Activated T-helper 1 cell treated with Interleukin-2 at 50 U/mL for 16 hours (primary cell): ENCODE results near the gene KIAA1586.
A peak's percentile ranks its signal among the peaks of the same experiment; 100 is the strongest.
"Not testable (repeated sequence)": the region's sequence is repeated elsewhere in the genome, so short reads cannot be mapped to it uniquely, and the experiment has no call there.

Source experiments
- DNase-seq: peaks from one replicate; pipeline ENCODE4 v3.0.0-alpha.2; 2020; ENCODE audit warnings: low read depth

The KIAA1586 gene

DNA sequence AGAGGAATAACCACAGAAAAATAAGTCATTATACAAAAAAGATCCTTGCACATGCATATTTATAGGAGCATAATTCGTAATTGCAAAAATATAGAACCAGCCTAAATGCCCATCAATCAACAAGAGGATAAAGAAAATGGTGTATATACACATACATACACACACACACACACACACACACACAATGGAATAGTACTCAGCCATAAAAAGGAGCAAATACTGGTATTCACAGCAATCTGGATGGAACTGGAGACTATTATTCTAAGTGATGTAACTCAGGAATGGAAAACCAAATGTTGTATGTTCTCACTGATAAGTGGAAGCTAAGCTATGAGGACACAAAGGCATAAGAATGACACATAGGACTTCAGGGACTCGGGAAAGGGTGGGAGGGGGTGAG is 1.9 kb upstream of the KIAA1586 start:
- DNase-seq: no peak

DNA sequence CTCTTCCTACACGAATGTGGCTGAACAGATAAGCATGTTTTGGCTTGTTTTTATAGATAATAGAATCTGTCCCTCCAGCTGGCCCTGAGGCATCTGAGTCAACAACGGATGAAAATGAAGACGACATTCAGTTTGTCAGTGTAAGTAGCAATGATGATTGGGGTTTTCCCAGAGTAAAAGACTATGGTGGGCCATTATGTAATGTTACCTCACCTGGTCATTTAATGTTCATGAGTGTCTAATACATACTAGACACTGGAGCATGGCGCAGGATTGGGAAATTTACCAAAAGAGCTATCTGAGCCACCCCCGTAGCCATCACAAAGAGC is 728 bp downstream of the KIAA1586 start:
- DNase-seq: not testable (repeated sequence)

DNA sequence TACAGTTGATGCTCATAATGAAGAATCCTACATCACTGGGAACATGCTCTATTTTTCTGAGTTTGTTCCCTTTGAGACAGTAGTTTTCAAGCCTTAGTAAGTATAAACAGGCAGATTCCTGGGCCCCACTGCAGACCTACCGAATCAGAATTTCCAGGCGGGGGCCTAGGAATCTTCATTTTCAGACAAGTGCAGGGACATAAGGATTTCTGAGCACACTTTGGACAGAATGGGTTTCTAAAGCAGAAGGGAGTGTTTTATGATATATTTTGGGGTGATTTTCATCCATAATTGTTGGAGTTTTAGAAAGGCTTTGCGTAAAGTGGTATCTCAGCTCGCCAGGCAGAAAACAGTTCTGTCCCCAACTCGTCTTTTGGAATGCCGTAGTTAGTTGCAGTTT is 1.4 kb downstream of the KIAA1586 start:
- DNase-seq: not testable (repeated sequence)

DNA sequence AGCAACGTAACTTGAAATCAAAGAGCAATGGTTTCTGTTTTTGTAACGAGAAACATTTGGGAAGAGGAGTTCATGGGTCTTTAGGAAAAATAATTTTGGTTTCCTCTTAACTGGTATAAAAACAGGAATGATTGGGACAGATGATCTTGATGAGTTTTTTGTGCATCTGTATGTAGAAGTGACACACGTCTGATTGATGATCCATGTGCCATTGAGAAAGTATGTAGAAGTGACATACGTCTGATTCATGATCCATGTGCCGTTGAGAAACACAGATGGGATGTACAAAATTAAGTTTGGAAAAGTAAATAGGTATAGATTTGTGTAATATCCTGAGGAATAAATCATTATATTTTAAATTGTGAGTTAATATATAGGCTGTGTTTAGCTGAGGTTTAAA is 2.1 kb downstream of the KIAA1586 start:
- DNase-seq: no peak

DNA sequence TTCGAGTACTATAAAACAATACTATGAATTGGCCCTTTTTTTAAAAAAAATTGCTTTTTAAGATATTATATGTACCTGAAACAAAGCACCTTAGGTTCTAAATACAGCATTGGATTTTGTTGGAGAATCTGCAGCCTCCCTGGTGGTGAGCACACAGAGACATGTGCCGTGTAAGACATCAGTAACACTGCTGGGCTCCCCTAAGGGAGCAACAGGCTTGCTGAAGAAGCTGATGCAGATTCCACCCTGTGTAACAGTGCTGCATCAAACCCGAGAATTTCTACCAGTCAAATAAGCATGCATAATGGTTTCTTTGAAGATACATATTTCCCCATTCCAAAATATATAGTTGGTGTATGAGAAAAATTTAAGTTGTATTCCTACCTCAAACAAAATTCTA is 17.4 kb downstream of the KIAA1586 start:
- DNase-seq: no peak

DNA sequence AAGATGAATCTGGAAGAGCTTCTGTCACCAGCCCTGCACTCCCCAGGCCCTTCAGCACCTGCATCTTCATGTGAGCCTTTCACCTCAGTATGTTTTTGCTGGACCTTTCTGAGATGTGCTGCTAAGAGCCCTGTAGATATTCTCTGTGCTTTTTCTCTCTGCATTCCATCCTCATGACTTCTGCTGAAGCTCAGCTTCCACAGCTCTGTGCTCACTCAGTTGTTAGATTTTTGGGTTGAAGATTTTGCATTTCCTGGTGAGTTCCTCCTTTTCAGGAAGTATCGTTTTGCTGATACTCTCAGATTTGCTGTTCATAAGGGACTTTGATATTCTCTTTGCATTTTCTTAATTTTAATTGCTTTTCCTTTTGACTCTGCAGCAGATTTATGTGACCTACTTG is 18.3 kb downstream of the KIAA1586 start:
- no peak for DNase-seq

DNA sequence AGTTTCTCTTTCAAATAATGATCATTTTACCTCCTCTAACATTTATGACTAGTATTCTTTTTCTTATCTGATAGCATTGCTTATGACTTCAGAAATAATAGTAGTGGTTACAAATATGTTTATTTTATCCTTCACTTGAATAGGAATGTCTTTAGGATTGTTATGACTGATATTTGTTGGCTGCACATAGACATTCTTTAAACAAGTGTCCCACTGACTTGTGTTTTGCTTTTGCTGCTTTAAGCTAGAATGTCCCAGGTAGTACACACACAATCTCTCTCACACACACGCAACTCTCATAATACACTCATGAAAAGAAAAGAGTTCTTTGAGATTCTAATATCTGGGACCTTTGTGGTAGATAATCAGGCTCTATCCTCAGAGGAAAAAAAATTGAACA is 21.6 kb downstream of the KIAA1586 start:
- DNase-seq: no peak

DNA sequence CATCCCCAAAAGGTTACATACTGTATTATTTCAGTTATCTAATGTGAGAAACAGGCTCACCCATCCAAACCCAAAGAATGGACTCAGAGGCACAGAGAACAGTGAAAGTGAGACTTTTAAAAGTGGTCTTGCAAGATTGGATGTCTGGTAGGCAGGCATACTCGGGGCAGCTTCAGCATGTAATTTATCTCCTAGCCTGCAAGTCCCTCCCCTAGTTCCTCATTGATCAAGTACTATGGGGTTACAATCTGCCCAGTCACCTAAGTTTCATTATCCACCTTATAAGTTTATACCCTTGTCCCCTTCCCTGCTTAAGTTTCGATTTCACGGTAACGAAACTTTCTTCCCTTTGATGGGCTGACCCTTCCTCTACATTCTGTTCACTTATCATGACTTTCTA is 22.7 kb downstream of the KIAA1586 start:
- no peak for DNase-seq

DNA sequence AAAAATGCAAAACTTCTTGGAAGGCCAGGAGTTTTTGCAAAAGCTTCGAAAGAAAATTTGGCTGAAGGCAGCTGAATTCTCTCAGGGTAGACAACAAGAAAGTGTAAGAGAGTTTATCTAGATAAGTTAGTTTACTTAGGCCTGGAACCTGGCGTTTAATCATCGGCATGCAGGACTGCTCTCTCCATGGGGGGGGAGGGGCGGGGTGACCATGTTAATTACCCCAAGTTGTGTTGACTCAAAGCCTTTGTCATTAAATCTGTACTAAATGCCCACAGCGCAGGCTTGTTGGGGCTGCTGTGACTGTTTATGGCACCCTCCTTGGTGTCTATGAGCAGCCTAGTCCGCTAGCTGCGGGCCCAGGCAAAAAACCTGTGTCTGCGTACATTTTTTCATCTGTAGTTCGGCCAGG is 23.4 kb downstream of the KIAA1586 start:
- no peak for DNase-seq

DNA sequence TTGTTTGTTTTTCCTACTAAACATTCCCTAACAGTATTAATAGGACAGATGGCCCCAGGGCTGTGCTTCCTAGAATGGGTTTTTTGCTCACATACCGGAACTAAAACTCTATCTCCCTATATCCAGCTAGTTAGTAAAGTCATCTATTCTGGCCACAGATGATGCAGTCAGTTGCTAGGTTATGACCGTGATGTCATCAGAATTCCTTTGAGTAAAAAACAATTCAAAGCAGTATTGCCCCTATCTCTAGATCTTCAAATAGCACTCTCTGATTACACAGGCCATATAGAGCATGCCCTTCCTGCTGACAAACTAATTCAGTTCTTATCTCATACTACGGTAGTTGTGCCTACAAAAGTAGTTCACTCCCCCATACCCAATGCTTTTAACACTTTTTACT is 25.6 kb downstream of the KIAA1586 start:
- DNase-seq: no peak

DNA sequence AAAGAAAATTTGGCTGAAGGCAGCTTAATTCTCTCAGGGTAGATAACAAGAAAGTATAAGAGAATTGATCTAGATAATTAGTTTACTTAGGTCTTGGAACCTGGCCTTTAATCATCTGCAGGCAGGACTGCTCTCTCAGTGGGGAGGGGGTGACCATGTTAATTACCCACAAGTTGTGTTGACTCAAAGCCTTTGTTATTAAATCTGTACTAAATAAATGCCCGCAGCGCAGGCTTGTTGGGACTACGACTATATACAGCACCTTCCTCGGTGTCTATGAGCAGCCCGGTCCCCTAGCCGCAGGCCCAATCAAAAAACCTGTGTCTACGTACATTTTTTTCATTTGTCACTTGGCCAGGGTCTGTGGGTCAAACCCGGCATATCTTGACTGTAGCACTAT is 27.9 kb downstream of the KIAA1586 start:
- DNase-seq: no peak

DNA sequence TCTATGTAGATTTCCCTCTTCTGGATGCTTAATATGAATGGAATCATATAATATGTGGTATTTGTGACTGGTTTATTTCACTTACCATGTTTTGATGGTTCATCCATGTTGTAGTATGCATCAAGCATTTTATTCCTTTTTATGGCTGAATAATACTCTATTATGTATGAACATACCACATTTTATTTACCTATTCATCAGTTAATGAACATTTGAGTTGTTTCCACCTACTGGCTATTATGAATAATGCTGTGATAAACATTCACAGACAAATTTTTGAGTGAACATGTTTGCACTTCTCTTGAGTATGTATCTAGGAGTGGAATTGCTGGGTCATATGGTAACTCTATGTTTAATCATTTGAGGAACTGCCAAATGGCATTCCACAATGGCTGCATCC is 28.6 kb downstream of the KIAA1586 start:
- no peak for DNase-seq

DNA sequence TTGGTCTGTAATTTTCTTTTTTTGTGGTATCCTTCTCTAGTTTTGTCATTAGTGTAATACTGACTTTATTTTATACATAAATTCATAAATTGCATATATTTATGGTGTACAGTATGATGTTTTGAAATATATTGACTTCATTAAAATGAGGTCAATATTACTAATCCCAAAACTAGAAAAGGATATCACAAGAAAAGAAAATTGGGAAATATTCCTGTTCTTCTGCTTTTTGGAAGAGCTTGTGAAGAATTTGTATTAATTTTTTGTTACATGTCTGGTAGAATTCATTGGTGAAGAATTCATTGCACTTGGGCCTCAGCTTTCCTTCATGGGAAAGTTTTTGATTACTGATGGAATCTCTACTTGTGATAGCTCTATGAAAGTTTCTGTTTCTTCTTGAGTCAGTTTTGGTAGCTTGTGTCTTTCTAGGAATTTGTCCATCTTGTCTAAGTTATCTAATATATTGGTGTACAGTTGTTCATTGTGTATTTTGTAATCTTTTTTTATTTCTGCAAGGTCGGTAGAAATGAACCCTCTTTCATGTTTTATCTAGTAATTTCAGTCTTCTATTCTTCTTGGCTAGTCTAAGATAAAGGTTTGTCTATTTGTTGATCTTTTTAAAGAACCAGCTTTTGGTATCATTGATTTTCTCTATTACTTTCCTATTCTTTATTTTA is 32.2 kb downstream of the KIAA1586 start:
- DNase-seq: no peak

DNA sequence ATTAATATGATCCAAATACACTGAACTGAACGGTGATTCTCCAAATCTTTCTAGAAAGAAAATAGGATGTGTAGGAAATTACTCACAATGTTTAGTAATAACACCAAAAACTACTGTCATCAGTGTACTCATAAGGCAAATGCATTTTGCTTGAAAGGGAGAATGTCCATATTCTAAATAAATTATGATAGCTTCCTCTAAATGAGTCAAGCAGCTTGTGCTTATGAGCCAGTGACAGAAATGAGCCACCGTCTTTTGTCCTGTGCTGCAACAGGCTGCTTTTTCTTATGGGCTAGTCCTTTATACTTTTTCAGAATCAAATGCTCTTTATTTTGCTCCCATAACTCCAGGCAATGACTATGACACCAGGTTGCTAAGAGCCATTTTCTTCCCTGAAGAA is 39.0 kb downstream of the KIAA1586 start:
- no peak for DNase-seq

DNA sequence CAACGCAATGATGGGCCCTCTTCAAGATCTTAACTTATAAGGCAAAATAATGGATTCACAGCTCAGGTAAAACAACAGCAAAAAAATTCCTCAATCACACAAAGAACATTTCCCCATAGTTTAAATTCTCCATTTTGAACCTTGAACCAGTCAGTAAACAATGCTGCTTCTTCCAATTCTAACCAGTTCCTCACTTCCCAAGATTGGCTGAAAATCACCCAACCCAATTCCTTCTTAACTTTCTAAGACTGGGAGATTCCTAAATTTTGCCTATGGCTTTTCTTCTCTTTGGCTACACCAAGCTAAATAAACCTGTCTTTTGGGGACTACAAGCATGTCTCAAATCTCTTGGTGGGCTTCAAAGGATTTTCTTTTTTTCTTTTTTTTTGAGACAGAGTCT is 40.4 kb downstream of the KIAA1586 start:
- no peak for DNase-seq

DNA sequence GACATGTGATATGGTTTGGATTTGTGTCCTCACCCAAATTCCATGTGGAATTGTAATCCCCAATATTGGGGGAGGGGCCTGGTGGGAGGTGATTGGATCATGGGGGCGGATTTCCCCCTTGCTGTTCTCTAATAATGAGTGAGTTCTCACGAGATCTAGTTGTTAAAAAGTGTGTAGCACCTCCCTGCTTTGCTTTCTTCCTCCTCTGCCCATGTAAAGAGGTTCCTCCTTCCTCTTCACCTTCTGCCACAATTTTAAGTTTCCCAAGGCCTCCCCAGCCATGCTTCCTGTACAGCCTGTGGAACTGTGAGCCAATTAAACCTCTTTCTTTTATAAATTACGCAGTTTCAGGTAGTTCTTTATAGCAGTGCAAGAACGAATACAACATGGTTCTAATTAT is 41.4 kb downstream of the KIAA1586 start:
- no peak for DNase-seq

DNA sequence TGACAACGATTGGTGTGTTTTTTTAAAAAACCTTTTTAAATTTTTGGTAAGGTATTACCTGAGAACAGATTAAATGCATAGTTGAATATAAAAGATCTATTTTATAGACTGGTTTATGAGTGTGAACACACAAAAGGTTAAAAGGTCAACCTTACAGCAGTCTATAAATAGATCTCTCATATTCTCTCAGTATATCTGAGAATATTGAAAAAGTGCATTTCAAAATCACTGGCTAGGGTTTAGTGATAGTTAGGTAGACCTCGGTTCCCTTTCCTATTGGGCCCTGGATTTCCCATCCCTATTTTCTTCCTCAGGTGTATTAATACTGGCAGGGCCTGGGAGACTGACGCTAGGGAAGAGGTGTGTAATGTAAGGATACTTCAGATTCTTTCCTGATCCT is 42.8 kb downstream of the KIAA1586 start:
- DNase-seq: no peak

DNA sequence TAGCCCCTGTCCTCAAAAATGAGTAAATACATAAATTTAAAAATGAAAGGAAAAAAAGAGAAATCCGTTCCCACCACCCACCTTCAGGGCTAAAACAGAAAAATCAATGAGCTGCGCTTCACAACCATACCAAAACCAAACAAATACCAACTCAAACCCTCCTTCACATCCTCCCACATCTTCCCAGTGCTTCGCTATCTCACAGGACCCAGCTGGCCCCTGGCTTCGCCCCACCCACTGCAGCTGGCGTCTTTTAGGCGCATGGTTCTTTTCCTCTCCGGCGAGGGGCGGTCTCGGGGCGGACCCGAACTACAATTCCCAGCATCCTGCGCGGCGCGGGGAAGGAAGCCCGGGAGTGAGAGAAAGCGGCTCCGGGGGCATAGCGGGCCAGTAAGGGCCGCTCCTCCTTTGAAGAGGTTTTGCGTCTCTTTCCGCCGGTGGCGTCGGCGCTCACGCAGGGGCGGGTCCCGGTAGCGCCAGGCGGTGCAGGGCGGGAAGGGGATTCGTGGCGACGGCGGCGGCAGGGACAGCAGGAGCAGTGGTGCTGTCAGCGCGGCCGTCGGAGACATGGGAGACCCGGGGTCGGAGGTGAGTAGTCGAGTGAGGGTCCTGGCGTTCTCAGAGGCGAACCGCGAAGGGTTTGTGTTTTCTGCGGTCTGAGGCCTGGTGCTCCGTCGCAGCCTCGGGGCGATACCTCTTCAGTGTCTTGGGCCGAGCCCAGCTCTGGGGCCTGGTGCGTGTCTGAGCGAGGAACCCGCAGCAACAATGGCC is 43.4 kb downstream of the KIAA1586 start, which contains the start of gene ZNF451:
Gene ZNF451 (plus strand): TSS at position 502 of the 771 bp plus-strand sequence. CDS start 66 bp downstream, at position 568.
- peak; percentile 94 for DNase-seq

DNA sequence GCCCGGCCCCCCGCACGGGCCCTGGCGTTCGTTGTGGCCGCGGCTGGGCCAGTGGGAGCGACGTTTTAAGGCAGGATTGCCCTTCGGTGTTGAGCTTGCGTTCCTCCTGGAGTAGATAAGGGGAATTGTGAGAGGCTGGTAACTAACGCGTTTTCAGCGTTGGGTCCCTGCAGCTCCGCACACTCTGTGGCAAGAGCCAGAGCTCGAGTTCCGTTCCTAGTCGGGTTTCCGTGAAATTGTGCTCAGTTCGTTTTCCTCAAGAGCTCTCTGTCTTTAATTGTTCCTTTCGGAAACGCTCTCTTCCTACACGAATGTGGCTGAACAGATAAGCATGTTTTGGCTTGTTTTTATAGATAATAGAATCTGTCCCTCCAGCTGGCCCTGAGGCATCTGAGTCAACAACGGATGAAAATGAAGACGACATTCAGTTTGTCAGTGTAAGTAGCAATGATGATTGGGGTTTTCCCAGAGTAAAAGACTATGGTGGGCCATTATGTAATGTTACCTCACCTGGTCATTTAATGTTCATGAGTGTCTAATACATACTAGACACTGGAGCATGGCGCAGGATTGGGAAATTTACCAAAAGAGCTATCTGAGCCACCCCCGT is 44.1 kb downstream of the KIAA1586 start:
- not testable (repeated sequence) for DNase-seq

DNA sequence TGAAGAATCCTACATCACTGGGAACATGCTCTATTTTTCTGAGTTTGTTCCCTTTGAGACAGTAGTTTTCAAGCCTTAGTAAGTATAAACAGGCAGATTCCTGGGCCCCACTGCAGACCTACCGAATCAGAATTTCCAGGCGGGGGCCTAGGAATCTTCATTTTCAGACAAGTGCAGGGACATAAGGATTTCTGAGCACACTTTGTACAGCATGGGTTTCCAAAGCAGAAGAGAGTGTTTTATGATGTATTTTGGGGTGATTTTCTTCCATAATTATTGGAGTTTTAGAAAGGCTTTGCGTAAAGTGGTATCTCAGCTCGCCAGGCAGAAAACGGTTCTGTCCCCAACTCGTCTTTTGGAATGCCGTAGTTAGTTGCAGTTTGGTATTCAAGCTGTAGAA is 44.9 kb downstream of the KIAA1586 start:
- not testable (repeated sequence) for DNase-seq

DNA sequence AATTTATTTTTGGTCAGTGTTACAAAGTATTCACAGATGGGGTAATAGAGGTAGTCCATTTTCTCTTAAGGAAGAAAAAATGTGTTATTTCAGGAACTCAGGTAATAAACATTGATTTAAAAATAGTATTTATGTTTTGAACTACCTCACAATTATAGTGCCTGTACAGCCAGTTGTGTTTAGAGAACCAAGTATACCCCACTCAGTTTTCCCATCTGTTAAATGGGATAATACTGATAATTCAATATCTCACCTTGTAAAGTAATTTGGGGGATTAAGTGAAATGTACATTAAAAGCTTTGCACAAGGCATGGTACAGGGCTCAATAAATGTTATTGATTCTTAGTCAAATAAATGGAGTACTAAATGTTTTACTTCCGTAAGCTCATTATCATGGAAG is 48.2 kb downstream of the KIAA1586 start:
- no peak for DNase-seq

DNA sequence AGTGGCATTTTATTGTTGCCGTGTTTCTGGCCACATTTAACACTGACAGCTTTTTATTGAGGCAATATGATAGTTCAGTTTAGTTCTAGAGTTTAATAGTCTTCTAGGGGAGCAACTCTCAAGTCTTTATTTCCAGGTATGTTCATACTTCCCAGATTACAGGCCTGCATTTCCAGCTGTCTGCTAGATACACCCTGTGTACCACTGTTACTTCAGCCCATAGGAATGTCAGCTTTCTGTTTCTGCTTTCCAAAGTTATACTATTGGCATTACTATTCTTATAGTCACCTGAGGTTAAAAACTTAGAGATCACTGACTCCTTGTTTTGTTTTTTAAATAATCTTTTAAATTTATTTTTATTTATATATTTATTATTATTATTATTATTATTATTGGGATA is 51.1 kb downstream of the KIAA1586 start:
- no peak for DNase-seq

DNA sequence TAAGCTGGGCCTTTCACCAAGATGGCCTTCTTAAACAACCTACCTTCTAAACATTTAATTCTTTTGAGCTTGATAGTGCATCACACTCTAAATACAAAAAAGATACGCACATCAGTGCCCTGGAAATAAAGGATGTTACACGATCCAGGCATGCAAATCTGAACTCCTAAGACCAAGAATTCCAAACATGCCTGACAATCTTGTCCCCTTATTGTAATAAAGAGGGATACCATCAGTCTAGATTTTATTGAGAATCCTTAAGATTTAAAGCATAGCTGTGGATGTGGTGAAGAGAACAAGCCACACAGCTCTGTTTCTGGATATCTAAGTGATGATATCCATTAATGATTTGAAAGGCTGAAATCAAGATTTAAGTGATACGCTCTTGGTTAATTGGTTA is 56.5 kb downstream of the KIAA1586 start:
- no peak for DNase-seq
